Measurements from ENCODE around the gene GPC5. TPM values are rescaled to one million over a fixed set of nuclear protein-coding genes. Genes with fewer than 3 reads are reported as not detected.

GPC5 gene
- total and polyA plus RNA-seq, 2 of the 8 experiments (the other 6 are each of a cell fraction or from before 2014, with no cell fraction given), result 0.20 to 0.39 TPM

DNA sequence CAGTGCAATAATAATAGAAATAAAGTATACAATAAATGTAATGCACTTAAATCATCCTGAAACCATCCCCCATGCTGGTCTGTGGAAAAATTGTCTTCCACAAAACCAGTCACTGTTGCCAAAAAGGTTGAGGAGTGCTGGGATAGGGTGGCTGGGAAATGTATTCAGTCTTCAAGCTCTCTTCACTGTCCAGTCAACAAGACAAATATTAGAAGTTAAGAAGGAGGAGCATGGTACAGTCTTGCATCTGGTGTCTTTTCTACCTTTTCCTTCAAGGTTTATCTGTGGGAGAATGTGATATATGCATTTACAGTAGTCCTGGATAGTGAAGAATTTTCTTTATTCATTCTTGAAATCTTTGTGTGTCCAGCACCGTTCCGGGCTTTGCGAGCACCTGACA, 203.4 kb downstream of the GPC5 start (continued):
- TF ChIP-seq EP300 (IDR thresholded peaks at IDR 0.05; ENCODE audit: borderline replicate concordance in 1 of 2, low read depth in 2 of 2, low read length in 2 of 2), result no peak
- TF ChIP-seq JUN (IDR thresholded peaks at IDR 0.05; ENCODE audit: low read depth, low read length), result no peak
- no peak for TF ChIP-seq HDAC6 (IDR thresholded peaks at IDR 0.05; ENCODE audit: low read depth, low read length)
- no peak for TF ChIP-seq CEBPB (IDR thresholded peaks at IDR 0.05; ENCODE audit: low read depth, low read length)
- TF ChIP-seq RXRA (IDR thresholded peaks at IDR 0.05; ENCODE audit: insufficient read depth, low read depth, low read length), result no peak
- no peak for TF ChIP-seq JUND (IDR thresholded peaks at IDR 0.05; ENCODE audit: low read length)

Data from H1 (cell line).